Activated B cell treated with CpG ODN at 0.5 μM for 24 hours (primary cell): Measurements from ENCODE around the gene STPG2. TPM values are rescaled to one million over a fixed set of nuclear protein-coding genes. Genes with fewer than 3 reads are reported as not detected.

Experiments used
- ATAC-seq: fragments of 200-7000 bp; cut with Tn5 transposase; one replicate; pipeline ENCODE4 v1.10.0; 2021; ENCODE audit warnings: low read depth, mild to moderate bottlenecking, moderate library complexity
- CTCF ChIA-PET: fragments of 350-600 bp; sonication (Branson Sonifier 250); formaldehyde crosslinking; loops from one replicate; lab custom pipeline; 2021; ENCODE audit warnings: antibody characterized with exemption; lab: Charles Lee
- POLR2A ChIA-PET: fragments of 350-600 bp; sonication (Branson Sonifier 250); formaldehyde crosslinking; loops from one replicate; lab custom pipeline; 2021; ENCODE audit warnings: antibody characterized with exemption; lab: Charles Lee
- DNase-seq: peaks from one replicate; pipeline ENCODE4 v3.0.0; 2022
- H3K27ac Mint-ChIP-seq: one replicate; pipeline ENCODE4 v1.8.0; 2020; ENCODE audit warnings: mixed read lengths
- H3K27me3 Mint-ChIP-seq: one replicate; pipeline ENCODE4 v1.8.0; 2021; ENCODE audit warnings: mixed read lengths
- H3K36me3 Mint-ChIP-seq: one replicate; pipeline ENCODE4 v1.8.0; 2021; ENCODE audit warnings: low read depth, mixed read lengths
- H3K4me1 Mint-ChIP-seq: one replicate; pipeline ENCODE4 v1.8.0; 2021; ENCODE audit warnings: mixed read lengths
- H3K4me3 Mint-ChIP-seq: one replicate; pipeline ENCODE4 v1.8.0; 2020; ENCODE audit warnings: mild to moderate bottlenecking, mixed read lengths
- H3K9me3 Mint-ChIP-seq: one replicate; pipeline ENCODE4 v1.8.0; 2020; ENCODE audit warnings: mixed read lengths
- CTCF ChIP-seq: fragments of 200-600 bp; IDR thresholded peaks from one replicate; pipeline ENCODE4 v1.8.0; 2022; ENCODE audit warnings: antibody characterized with exemption, mild to moderate bottlenecking
- intact Hi-C: fragments of 100-400 bp; cut with micrococcal nuclease; formaldehyde crosslinking; loops from one replicate; pipeline ENCODE4 v1.15.1; 2024
- total RNA-seq: library from RNA; stranded (reverse); gene quantifications from 2 replicates; pipeline ENCODE4 v1.2.3, GENCODE V29; 2022

Gene STPG2
- total RNA-seq, 1 donor from 2014 or later = 0.69 TPM

GRCh38 chr4:98113012-98113411 is 30.3 kb downstream of the STPG2 start:
- ChIA-PET POLR2A (no interaction called here), CTCF (interaction anchor here (0.8 to 1.2 kb wide), 2 partner anchors 177 to 943 kb away, joined by 3 to 5 read pairs; no protein-coding TSS in a partner anchor)
- H3K9me3 Mint-ChIP-seq = peaks cover 6% of the 10 kb centered on the region
- DNase-seq (no peak), ATAC-seq (no peak)
- no peaks in the 10 kb centered on the region for H3K27me3 Mint-ChIP-seq
- H3K4me3 Mint-ChIP-seq = no peak overlapping the region
- no peaks in the 10 kb centered on the region for H3K4me1 Mint-ChIP-seq
- TF ChIP-seq CTCF = no peak
- H3K27ac Mint-ChIP-seq = no peak overlapping the region
- peaks cover 3% of the 10 kb centered on the region for H3K36me3 Mint-ChIP-seq
- intact Hi-C loops = loop anchor here (10.0 kb wide), 1 partner anchor 1292 kb away; no protein-coding TSS in a partner anchor

GRCh38 chr4:98110929-98111328 is 32.3 kb downstream of the STPG2 start:
- TF ChIP-seq CTCF = no peak
- Mint-ChIP-seq H3K4me3 (no peak overlapping the region), H3K27ac (no peak overlapping the region), H3K4me1 (no peaks in the 10 kb centered on the region), H3K27me3 (no peaks in the 10 kb centered on the region), H3K9me3 (no peaks in the 10 kb centered on the region), H3K36me3 (no peaks in the 10 kb centered on the region)
- intact Hi-C loops = loop anchor here (10.0 kb wide), 1 partner anchor 1294 kb away; no protein-coding TSS in a partner anchor
- POLR2A ChIA-PET = no interaction called here
- no peak for DNase-seq
- no peak for ATAC-seq
- CTCF ChIA-PET = no interaction called here

- no peaks in the 10 kb centered on the region for H3K27me3 Mint-ChIP-seq
- TF ChIP-seq CTCF = no peak
- H3K4me3 Mint-ChIP-seq = no peak overlapping the region
- H3K4me1 Mint-ChIP-seq = no peaks in the 10 kb centered on the region
- no peaks in the 10 kb centered on the region for H3K36me3 Mint-ChIP-seq
- DNase-seq (no peak), ATAC-seq (no peak)
- ChIA-PET CTCF (no interaction called here), POLR2A (interaction anchor here (0.6 kb wide), 1 partner anchor 20 kb away, joined by 3 read pairs; no protein-coding TSS in a partner anchor)
- intact Hi-C loops = loop anchor here (10.0 kb wide), 1 partner anchor 1295 kb away; no protein-coding TSS in a partner anchor
- no peak overlapping the region for H3K27ac Mint-ChIP-seq
- no peaks in the 10 kb centered on the region for H3K9me3 Mint-ChIP-seq
Measured at GRCh38 chr4:98110214-98110613, 33.1 kb downstream of the STPG2 start.

GRCh38 chr4:98102660-98103059 is 40.6 kb downstream of the STPG2 start:
- Mint-ChIP-seq H3K4me1 (peaks cover 7% of the 10 kb centered on the region), H3K9me3 (no peaks in the 10 kb centered on the region), H3K27ac (no peak overlapping the region), H3K36me3 (no peaks in the 10 kb centered on the region), H3K4me3 (no peak overlapping the region), H3K27me3 (peaks cover 2% of the 10 kb centered on the region)
- intact Hi-C loops = no loop called here
- ChIA-PET POLR2A (no interaction called here), CTCF (no interaction called here)
- ATAC-seq = no peak
- TF ChIP-seq CTCF = no peak
- no peak for DNase-seq

- H3K27me3 Mint-ChIP-seq = peaks cover 2% of the 10 kb centered on the region
- ChIA-PET POLR2A (no interaction called here), CTCF (no interaction called here)
- H3K4me3 Mint-ChIP-seq = no peak overlapping the region
- no peak for ATAC-seq
- peaks cover 7% of the 10 kb centered on the region for H3K4me1 Mint-ChIP-seq
- TF ChIP-seq CTCF = no peak
- intact Hi-C loops = no loop called here
- H3K9me3 Mint-ChIP-seq = no peaks in the 10 kb centered on the region
- H3K27ac Mint-ChIP-seq = no peak overlapping the region
- no peaks in the 10 kb centered on the region for H3K36me3 Mint-ChIP-seq
- DNase-seq = no peak
Measured at GRCh38 chr4:98101988-98102387, 41.3 kb downstream of the STPG2 start.
